GM12892 (cell line): ENCODE data around the gene SPECC1.

Source experiments
- POLR2A ChIP-seq: IDR thresholded peaks from 2 replicates; pipeline ENCODE4 v1.6.1; 2011; ENCODE audit warnings: low read depth, low read length, control low read depth
- POLR2AphosphoS5 ChIP-seq: IDR thresholded peaks from 2 replicates; pipeline ENCODE4 v1.6.1; 2011; ENCODE audit warnings: low read depth, low read length, control low read depth
- TAF1 ChIP-seq: IDR thresholded peaks from 2 replicates; pipeline ENCODE4 v1.6.1; 2011; ENCODE audit warnings: low read depth, mild to moderate bottlenecking, control low read depth, low read length, borderline replicate concordance

DNA sequence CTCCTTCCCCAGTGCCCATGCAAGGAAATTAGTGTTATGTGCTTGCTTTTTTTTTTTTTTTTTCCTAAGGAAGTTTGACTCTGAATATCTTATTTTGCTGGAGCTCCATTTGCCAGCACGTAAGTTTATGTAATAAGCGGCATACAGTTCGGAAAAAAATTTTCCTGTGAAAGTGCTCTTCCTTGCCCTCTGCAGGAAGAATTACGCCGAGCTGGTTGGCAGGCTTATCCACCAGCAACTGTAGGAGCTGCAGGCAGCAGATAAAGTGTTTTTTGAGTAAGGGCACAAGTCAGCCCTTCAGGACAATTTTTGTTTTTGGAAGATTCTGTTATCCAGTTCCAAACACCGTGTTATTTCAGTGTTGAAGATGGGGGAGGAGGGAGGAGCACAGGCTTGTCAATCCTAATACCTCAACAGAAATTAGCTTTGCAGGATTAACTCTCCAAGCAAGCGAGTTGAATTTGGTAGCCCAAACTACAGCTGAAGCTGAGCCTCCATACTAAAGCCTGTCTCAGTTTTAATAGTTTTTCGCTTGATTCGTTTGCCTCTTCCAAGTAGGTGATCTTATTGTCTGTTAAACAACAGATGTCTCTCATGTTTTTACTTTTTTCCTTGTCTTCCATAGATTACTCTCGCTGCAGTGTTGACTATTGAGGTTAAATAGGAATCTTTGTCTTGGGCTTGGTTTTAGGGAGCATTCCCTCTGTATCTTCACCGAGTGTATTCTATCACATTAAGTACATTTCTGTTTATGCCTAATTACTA is 1.1 kb downstream of the SPECC1 start:
- no peak for TF ChIP-seq TAF1
- TF ChIP-seq POLR2AphosphoS5, result no peak
- no peak for TF ChIP-seq POLR2A
